NT2/D1 (cell line): ENCODE results near the gene NPL.

Experiments used
- SUZ12 ChIP-seq: IDR thresholded peaks from 2 replicates; pipeline ENCODE4 v1.6.1; 2011; ENCODE audit not compliant: insufficient read length, insufficient read depth; ENCODE audit errors: extremely low read depth
- YY1 ChIP-seq: IDR thresholded peaks from 2 replicates; pipeline ENCODE4 v1.6.1; 2011; ENCODE audit not compliant: insufficient read length, insufficient read depth
- ZNF274 ChIP-seq: IDR thresholded peaks from 2 replicates; pipeline ENCODE4 v1.6.1; 2011; ENCODE audit warnings: mild to moderate bottlenecking, low read depth, low read length

DNA sequence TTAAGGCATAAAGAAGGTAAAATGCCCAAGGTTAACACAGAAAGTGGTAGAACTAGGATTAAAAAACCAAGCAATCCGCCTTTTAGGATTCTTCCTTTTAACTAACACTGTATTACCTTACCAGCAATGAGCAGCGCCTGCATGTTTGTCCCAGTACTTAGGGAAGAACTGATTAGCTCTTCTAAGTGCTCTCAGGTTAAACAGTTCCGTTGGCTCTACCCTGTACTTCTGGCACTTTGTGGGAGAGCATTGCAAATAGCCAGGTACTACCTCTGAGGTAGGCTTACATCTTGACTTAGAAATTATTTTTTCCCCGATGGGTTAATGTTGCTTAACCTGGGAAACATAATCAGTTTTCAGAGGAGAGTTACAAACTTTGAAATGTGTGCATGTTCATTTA lies 71.1 kb downstream of the NPL start:
- TF ChIP-seq ZNF274: no peak
- TF ChIP-seq SUZ12: no peak
- TF ChIP-seq YY1: no peak
